H1 (cell line): ENCODE measurements around the gene ZNF837. TPM values are rescaled to one million over a fixed set of nuclear protein-coding genes. Genes with fewer than 3 reads are reported as not detected.

Source experiments
- CTCF ChIA-PET: fragments of 300-600 bp; sonication (Branson Sonifier 250); formaldehyde crosslinking; loops from one replicate; lab custom pipeline; 2021; ENCODE audit not compliant: partially characterized antibody; lab: Charles Lee
- POLR2A ChIA-PET: fragments of 300-600 bp; sonication (Branson Sonifier 250); formaldehyde crosslinking; loops from one replicate; lab custom pipeline; 2021; ENCODE audit warnings: inconsistent platforms; ENCODE audit not compliant: partially characterized antibody; lab: Charles Lee
- DNase-seq, 2 experiments: peaks; one replicate each; pipeline versions ENCODE4 v3.0.0 to v3.0.0-alpha.2; 2010 to 2022; ENCODE audit warnings: low spot score in 2 of 2, low read depth in 1 of 2, mixed read lengths in 1 of 2
- FAIRE-seq: peaks from 2 replicates; lab custom pipeline; 2011; peaks lifted over from hg19 to GRCh38; lab: Jason Lieb, UNC
- H2AFZ ChIP-seq: 2 replicates; pipeline ENCODE4 v1.8.1; 2012; ENCODE audit warnings: low read length, inconsistent platforms
- H2AK5ac ChIP-seq: 2 replicates; pipeline ENCODE4 v1.6.1; 2013; ENCODE audit warnings: low read depth, low read length
- H2BK120ac ChIP-seq: replicated peaks from 2 replicates; pipeline ENCODE3; 2013; ENCODE audit warnings: low read depth, low read length, inconsistent platforms
- H2BK12ac ChIP-seq: 2 replicates; pipeline ENCODE4 v1.6.1; 2013; ENCODE audit warnings: low read depth, low read length
- H2BK15ac ChIP-seq: 2 replicates; pipeline ENCODE4 v1.6.1; 2013; ENCODE audit warnings: low read length
- H2BK20ac ChIP-seq: 2 replicates; pipeline ENCODE4 v1.6.1; 2013; ENCODE audit warnings: low read length
- H2BK5ac ChIP-seq: 2 replicates; pipeline ENCODE4 v1.6.1; 2013; ENCODE audit warnings: low read depth, low read length
- H3K14ac ChIP-seq: 2 replicates; pipeline ENCODE4 v1.6.1; 2013; ENCODE audit warnings: inconsistent platforms; ENCODE audit not compliant: insufficient read length
- H3K18ac ChIP-seq: 2 replicates; pipeline ENCODE4 v1.6.1; 2013; ENCODE audit warnings: low read length; ENCODE audit errors: extremely low read depth
- H3K23ac ChIP-seq: 2 replicates; pipeline ENCODE4 v1.6.1; 2013; ENCODE audit warnings: inconsistent platforms; ENCODE audit not compliant: insufficient read length
- H3K23me2 ChIP-seq: 2 replicates; pipeline ENCODE4 v1.6.1; 2013; ENCODE audit warnings: low read depth, low read length
- H3K27ac ChIP-seq: 2 replicates; pipeline ENCODE4 v1.6.1; 2011; ENCODE audit warnings: low read depth, low read length, inconsistent platforms
- H3K27me3 ChIP-seq, 4 experiments: replicated peaks in 1 of 4; 1 replicate in 1 of 4; 2 replicates in 3 of 4; pipeline versions ENCODE4 v1.6.1 to v1.8.1; 2011 to 2013; ENCODE audit warnings: low read length in 3 of 4, mild to moderate bottlenecking in 3 of 4, inconsistent platforms in 2 of 4, mixed read lengths in 2 of 4, moderate library complexity in 1 of 4; ENCODE audit not compliant: control insufficient read depth in 3 of 4, insufficient read depth in 3 of 4; ENCODE audit errors: extremely low read depth in 1 of 4
- H3K36me3 ChIP-seq, 4 experiments: 2 replicates each; pipeline versions ENCODE4 v1.6.1 to v1.8.1; 2011 to 2013; ENCODE audit warnings: mild to moderate bottlenecking in 4 of 4, low read length in 3 of 4, moderate library complexity in 2 of 4, control low read depth in 1 of 4, inconsistent platforms in 1 of 4; ENCODE audit not compliant: insufficient read depth in 4 of 4, control insufficient read depth in 2 of 4
- H3K4ac ChIP-seq: replicated peaks from 2 replicates; pipeline ENCODE3; 2013; ENCODE audit warnings: low read length, low read depth, mixed read lengths, inconsistent platforms; ENCODE audit not compliant: insufficient read length
- H3K4me1 ChIP-seq, 4 experiments: replicated peaks in 1 of 4; 1 replicate in 1 of 4; 2 replicates in 3 of 4; pipeline versions ENCODE4 v1.6.1 to v1.8.1; 2011 to 2013; ENCODE audit warnings: low read length in 3 of 4, inconsistent platforms in 2 of 4, mixed read lengths in 1 of 4; ENCODE audit not compliant: insufficient read depth in 4 of 4, control insufficient read depth in 3 of 4
- H3K4me2 ChIP-seq, 2 experiments: 2 replicates each; pipeline versions ENCODE4 v1.6.1 to v1.8.1; 2011 to 2013; ENCODE audit warnings: low read depth in 2 of 2, low read length in 2 of 2, control low read depth in 1 of 2, inconsistent platforms in 1 of 2, mild to moderate bottlenecking in 1 of 2; ENCODE audit not compliant: insufficient read depth in 1 of 2
- H3K4me3 ChIP-seq, 4 experiments: fragments of 200-600, 300-600 bp in 1 of 4; sonication (generic), shearing (Covaris generic), sonication (Bioruptor Twin) in 1 of 4; 2 replicates each; pipeline versions ENCODE4 v1.5.1 to v1.8.1; 2011 to 2016; ENCODE audit warnings: low read length in 4 of 4, low read depth in 3 of 4, control low read depth in 2 of 4, inconsistent platforms in 2 of 4, mild to moderate bottlenecking in 2 of 4, mixed read lengths in 1 of 4, moderate library complexity in 1 of 4; ENCODE audit not compliant: insufficient read depth in 2 of 4; ENCODE audit errors: extremely low read depth in 1 of 4
- H3K56ac ChIP-seq: replicated peaks from 2 replicates; pipeline ENCODE3; 2013; ENCODE audit warnings: low read depth, mild to moderate bottlenecking, mixed read lengths, low read length, inconsistent platforms; ENCODE audit not compliant: insufficient read length
- H3K79me1 ChIP-seq: 2 replicates; pipeline ENCODE4 v1.6.1; 2013; ENCODE audit warnings: low read depth, low read length, control low read depth
- H3K79me2 ChIP-seq, 2 experiments: 2 replicates each; pipeline versions ENCODE4 v1.6.1 to v1.8.1; 2012 to 2013; ENCODE audit warnings: low read length in 2 of 2, mild to moderate bottlenecking in 2 of 2, inconsistent platforms in 1 of 2; ENCODE audit not compliant: insufficient read depth in 2 of 2, control insufficient read depth in 1 of 2
- H3K9ac ChIP-seq, 4 experiments: replicated peaks in 1 of 4; 1 replicate in 1 of 4; 2 replicates in 3 of 4; pipeline versions ENCODE4 v1.6.1 to v1.8.1; 2011 to 2013; ENCODE audit warnings: low read depth in 3 of 4, low read length in 3 of 4, control low read depth in 2 of 4, mild to moderate bottlenecking in 2 of 4, moderate library complexity in 2 of 4, inconsistent platforms in 1 of 4; ENCODE audit errors: extremely low read depth in 1 of 4
- H3K9me3 ChIP-seq, 2 experiments: 2 replicates each; pipeline versions ENCODE4 v1.6.1 to v1.8.1; 2012 to 2013; ENCODE audit warnings: mild to moderate bottlenecking in 2 of 2, moderate library complexity in 2 of 2, control low read depth in 1 of 2, inconsistent platforms in 1 of 2, low read depth in 1 of 2, low read length in 1 of 2, mixed read lengths in 1 of 2; ENCODE audit not compliant: insufficient read depth in 2 of 2
- H4K20me1 ChIP-seq, 2 experiments: replicated peaks in 1 of 2; 2 replicates each; pipeline versions ENCODE3 to v1.8.1; 2011 to 2013; ENCODE audit warnings: inconsistent platforms in 2 of 2, low read length in 2 of 2, mild to moderate bottlenecking in 1 of 2; ENCODE audit not compliant: insufficient read depth in 2 of 2, control insufficient read depth in 1 of 2
- H4K5ac ChIP-seq: 2 replicates; pipeline ENCODE4 v1.6.1; 2013; ENCODE audit warnings: low read length, low read depth, mixed read lengths, inconsistent platforms; ENCODE audit not compliant: insufficient read length
- H4K8ac ChIP-seq: 2 replicates; pipeline ENCODE4 v1.8.0; 2013; ENCODE audit warnings: mild to moderate bottlenecking, moderate library complexity, low read length, inconsistent platforms; ENCODE audit not compliant: insufficient read depth; ENCODE audit errors: extremely low read depth
- H4K91ac ChIP-seq: replicated peaks from 2 replicates; pipeline ENCODE3; 2013; ENCODE audit warnings: low read length, mixed read lengths, inconsistent platforms; ENCODE audit not compliant: insufficient read length
- BACH1 ChIP-seq: IDR thresholded peaks from 2 replicates; pipeline ENCODE4 v1.6.1; 2012; ENCODE audit warnings: low read length, improper control_type of control experiment
- BCL11A ChIP-seq, 2 experiments: IDR thresholded peaks; one replicate each; pipeline ENCODE4 v1.6.1; 2011; ENCODE audit warnings: low read depth in 2 of 2, low read length in 2 of 2, mild to moderate bottlenecking in 2 of 2
- CBX8 ChIP-seq: fragments of 300-800, 300-1000 bp; sonication (generic); IDR thresholded peaks from 2 replicates; pipeline ENCODE4 v1.7.1; 2016; ENCODE audit warnings: low read depth, low read length, borderline replicate concordance
- FOSL1 ChIP-seq: IDR thresholded peaks from 2 replicates; pipeline ENCODE4 v1.6.1; 2011; ENCODE audit warnings: mild to moderate bottlenecking, low read depth, low read length, moderate library complexity; ENCODE audit not compliant: insufficient read depth
- HDAC2 ChIP-seq, 2 experiments: fragments of 300-600 bp in 1 of 2; sonication (generic) in 1 of 2; IDR thresholded peaks; 2 replicates each; pipeline ENCODE4 v1.6.1; 2011 to 2012; ENCODE audit warnings: low read depth in 2 of 2, low read length in 2 of 2, mild to moderate bottlenecking in 2 of 2, moderate library complexity in 2 of 2, borderline replicate concordance in 1 of 2, inconsistent platforms in 1 of 2
- HDAC6 ChIP-seq: IDR thresholded peaks from one replicate; pipeline ENCODE4 v1.7.1; 2012; ENCODE audit warnings: low read depth, mild to moderate bottlenecking, inconsistent platforms, low read length, moderate library complexity
- KDM5A ChIP-seq: fragments of 200-600 bp; IDR thresholded peaks from 2 replicates; pipeline ENCODE4 v1.7.1; 2012; ENCODE audit warnings: mild to moderate bottlenecking, low read length, inconsistent platforms, mixed read lengths
- MAFK ChIP-seq: IDR thresholded peaks from 2 replicates; pipeline ENCODE4 v1.6.1; 2012; ENCODE audit warnings: low read depth, mild to moderate bottlenecking, improper control_type of control experiment, low read length
- MAX ChIP-seq: IDR thresholded peaks from 2 replicates; pipeline ENCODE4 v1.6.1; 2012; ENCODE audit warnings: inconsistent platforms
- NRF1 ChIP-seq: IDR thresholded peaks from 2 replicates; pipeline ENCODE4 v1.6.1; 2011; ENCODE audit warnings: mild to moderate bottlenecking, low read depth, low read length, improper control_type of control experiment
- PHF8 ChIP-seq: fragments of 200-600 bp; sonication (generic); conservative IDR thresholded peaks from 2 replicates; pipeline ENCODE4 v1.7.1; 2012; ENCODE audit warnings: low read depth, mild to moderate bottlenecking, inconsistent platforms, low read length, moderate library complexity
- USF2 ChIP-seq: IDR thresholded peaks from 2 replicates; pipeline ENCODE4 v1.6.1; 2011; ENCODE audit warnings: low read length, improper control_type of control experiment
- WGBS, 2 experiments: shearing (Covaris generic) in 1 of 2; methylation state at CpG; one replicate each; pipeline versions ENCODE4 v1.1.6 to v1.1.7; 2013 to 2015; ENCODE audit warnings: low lambda C conversion rate in 2 of 2, mixed read lengths in 2 of 2, inconsistent platforms in 1 of 2, low coverage in 1 of 2, missing lambda C conversion rate in 1 of 2; ENCODE audit not compliant: insufficient replicate concordance in 2 of 2, insufficient coverage in 1 of 2, insufficient read length in 1 of 2; ENCODE audit errors: extremely low coverage in 1 of 2, missing lambda C conversion rate in 1 of 2; 5-methylcytosine and 5-hydroxymethylcytosine counted together
- polyA plus RNA-seq, 7 experiments: library from polyadenylated mRNA; depleted of rRNA in 3 of 7; stranded (reverse) in 5 of 7; unstranded in 2 of 7; fragments of >200 nt in 5 of 7; fragments of 200-250 nt in 2 of 7; gene quantifications; 1 replicate in 5 of 7; 2 replicates in 1 of 7; 4 replicates in 1 of 7; pipeline versions ENCODE4 v1.2.1 to v1.2.3, GENCODE V29; 2011 to 2013; ENCODE audit warnings: missing spikeins in 2 of 7, mixed read lengths in 2 of 7
- total RNA-seq: library from RNA; stranded (reverse); fragmentation: NEBNext Ultra II Directional; extraction: Animal tissue kit (Norgen Biotek cat#: 25700); gene quantifications from 2 replicates; pipeline ENCODE4 v1.2.1, GENCODE V29; 2021

ZNF837 gene
- total and polyA plus RNA-seq, 2 of the 8 experiments (the other 6 are each of a cell fraction or from before 2014, with no cell fraction given): 1.9 to 3.3 TPM

- CTCF ChIA-PET: interaction anchor here (1.2 to 1.3 kb wide), 2 partner anchors 11 to 183 kb away, joined by 3 to 6 read pairs; no protein-coding TSS in a partner anchor
- H4K91ac ChIP-seq: no peak overlapping the region
- no peak overlapping the region for H4K5ac ChIP-seq
- H3K79me2 ChIP-seq: no peaks in the 10 kb centered on the region
- no peak for FAIRE-seq
- H3K9me3 ChIP-seq: peaks cover 5 to 6% of the 10 kb centered on the region in 2 experiments; a peak in 2 of 4 replicates
- no peak overlapping the region for H2BK120ac ChIP-seq
- no peak overlapping the region for H3K14ac ChIP-seq
- no peak overlapping the region for H2BK15ac ChIP-seq
- H3K18ac ChIP-seq: no peak overlapping the region
- peaks cover 3 to 8% of the 10 kb centered on the region in 2 experiments for H4K20me1 ChIP-seq
- H3K4ac ChIP-seq: no peak overlapping the region
- WGBS, 2 experiments: 85% methylated on average over 3 of the region's 3 CpGs; no CpG with 5 or more reads in 1 of the 2 experiments
- no peak overlapping the region for H3K9ac ChIP-seq
- H3K4me1 ChIP-seq: no peaks in the 10 kb centered on the region
- H3K56ac ChIP-seq: no peak overlapping the region
- no peaks in the 10 kb centered on the region for H3K27me3 ChIP-seq
- no peak overlapping the region for H2BK5ac ChIP-seq
- no peak for DNase-seq
- H4K8ac ChIP-seq: no peak overlapping the region; the same call in 1 of the 2 replicates
- no peak overlapping the region for H3K4me3 ChIP-seq
- POLR2A ChIA-PET: interaction anchor here (0.6 kb wide), 1 partner anchor 94 kb away, joined by 6 read pairs; no protein-coding TSS in a partner anchor
- no peak overlapping the region for H3K27ac ChIP-seq
- no peak overlapping the region for H2AFZ ChIP-seq
- H3K79me1 ChIP-seq: no peaks in the 10 kb centered on the region
- H3K23me2 ChIP-seq: no peaks in the 10 kb centered on the region
- H3K4me2 ChIP-seq: no peak overlapping the region
- no peak overlapping the region for H2BK12ac ChIP-seq
- peaks cover 0 to 9% (median 3%) of the 10 kb centered on the region in 4 experiments; a peak in 3 of 8 replicates for H3K36me3 ChIP-seq
- H3K23ac ChIP-seq: no peak overlapping the region
- no peak overlapping the region for H2AK5ac ChIP-seq
- no peak overlapping the region for H2BK20ac ChIP-seq
- no peak for TF ChIP-seq FOSL1
- no peak for TF ChIP-seq CBX8
- TF ChIP-seq KDM5A: no peak
- TF ChIP-seq HDAC6: no peak
- TF ChIP-seq PHF8: no peak
- TF ChIP-seq USF2: no peak
- no peak for TF ChIP-seq BACH1
- no peak for TF ChIP-seq NRF1
- no peak for TF ChIP-seq MAFK
- TF ChIP-seq MAX: no peak
- TF ChIP-seq BCL11A (IDR thresholded peaks at IDR 0.05; ENCODE audit: low read depth in 2 of 2, low read length in 2 of 2): no peak
- no peak for TF ChIP-seq HDAC2 (IDR thresholded peaks at IDR 0.05; ENCODE audit: borderline replicate concordance in 1 of 2, low read depth in 2 of 2, low read length in 2 of 2)
Observed at GRCh38 chr19:58335630-58336029, 45.2 kb downstream of the ZNF837 start.
